Stimulated activated naive CD4-positive, alpha-beta T cell treated with Interleukin-2 at 50 U/mL for 16 hours (primary cell): ENCODE measurements around the gene RELN.

Source experiments
- DNase-seq: peaks from one replicate; lab custom pipeline; 2025; lab: John Stamatoyannopoulos, UW

RELN gene

GRCh38 chr7:103685646-103686045 is 303.8 kb downstream of the RELN start:
- DNase-seq = no peak

GRCh38 chr7:103683348-103683747 is 306.1 kb downstream of the RELN start:
- DNase-seq = no peak

GRCh38 chr7:103680161-103681144 is 309.0 kb downstream of the RELN start:
- DNase-seq = no peak

- DNase-seq = no peak
Observed at GRCh38 chr7:103679151-103680132, 310.0 kb downstream of the RELN start.

- DNase-seq = no peak
Observed at GRCh38 chr7:103668279-103668941, 321.0 kb downstream of the RELN start.

- no peak for DNase-seq
Observed at GRCh38 chr7:103666326-103666725, 323.1 kb downstream of the RELN start.

GRCh38 chr7:103664577-103664976 is 324.9 kb downstream of the RELN start:
- DNase-seq = no peak

- DNase-seq = no peak
Observed at GRCh38 chr7:103660455-103661371, 328.7 kb downstream of the RELN start.

- DNase-seq = no peak
Observed at GRCh38 chr7:103658055-103659005, 331.1 kb downstream of the RELN start.

GRCh38 chr7:103657474-103657894 is 332.0 kb downstream of the RELN start:
- no peak for DNase-seq

- no peak for DNase-seq
Observed at GRCh38 chr7:103656221-103656620, 333.2 kb downstream of the RELN start.

- DNase-seq = no peak
Observed at GRCh38 chr7:103651593-103652377, 337.7 kb downstream of the RELN start.

GRCh38 chr7:103649052-103649451 is 340.4 kb downstream of the RELN start:
- DNase-seq = no peak

GRCh38 chr7:103648135-103648534 is 341.3 kb downstream of the RELN start:
- no peak for DNase-seq

- no peak for DNase-seq
Observed at GRCh38 chr7:103644319-103644718, 345.1 kb downstream of the RELN start.

GRCh38 chr7:103640031-103640779 is 349.3 kb downstream of the RELN start:
- no peak for DNase-seq

GRCh38 chr7:103637726-103638125 is 351.7 kb downstream of the RELN start:
- DNase-seq = no peak

GRCh38 chr7:103637094-103637493 is 352.4 kb downstream of the RELN start:
- no peak for DNase-seq
